Ovary (tissue), 9 donors: ENCODE data around the gene LRRC8C. TPM values are rescaled to one million over a fixed set of nuclear protein-coding genes. Genes with fewer than 3 reads are reported as not detected.

Source experiments
- DNase-seq, 5 donors: peaks; one replicate each; pipeline ENCODE4 v3.0.0-alpha.2; 2019 to 2020
- H3K27ac ChIP-seq, 2 donors: fragments of 200-600 bp; one replicate each; pipeline versions ENCODE4 v1.5.1 to v1.8.0; 2019 to 2022
- H3K27me3 ChIP-seq: fragments of 200-600 bp; one replicate; pipeline ENCODE4 v1.8.0; 2022
- H3K36me3 ChIP-seq: fragments of 200-600 bp; sonication (generic); one replicate; pipeline ENCODE4 v1.5.1; 2019
- H3K4me1 ChIP-seq: one replicate; pipeline ENCODE4 v1.8.1; 2013; ENCODE audit warnings: mild to moderate bottlenecking, moderate library complexity; ENCODE audit not compliant: insufficient read depth
- H3K4me3 ChIP-seq: fragments of 200-600 bp; sonication (generic); one replicate; pipeline ENCODE4 v1.5.1; 2017
- H3K9me3 ChIP-seq, 2 donors: fragments of 200-600 bp in 1 of 2; sonication (generic) in 1 of 2; one replicate each; pipeline versions ENCODE4 v1.5.1 to v1.8.1; 2013 to 2019; ENCODE audit warnings: mild to moderate bottlenecking in 1 of 2, moderate library complexity in 1 of 2
- EP300 ChIP-seq: sonication (generic); formaldehyde crosslinking; IDR thresholded peaks from one replicate; pipeline ENCODE4 v1.6.1; 2017; ENCODE audit warnings: antibody characterized with exemption
- POLR2A ChIP-seq: fragments of 450-650 bp; IDR thresholded peaks from one replicate; pipeline ENCODE4 v1.6.1; 2017; ENCODE audit warnings: antibody characterized with exemption, mild to moderate bottlenecking, moderate library complexity
- WGBS, 3 donors: extraction: QIAGEN DNeasy Blood & Tissue Kit in 1 of 3; methylation state at CpG; one replicate each; pipeline versions ENCODE4 v1.1.5 to v1.1.7; 2013 to 2017; 5-methylcytosine and 5-hydroxymethylcytosine counted together
- intact Hi-C, 4 donors: fragments of 100-400 bp; cut with DNase I; formaldehyde crosslinking; loops; one replicate each; pipeline versions ENCODE4 v1.11.0 to v1.15.1; 2022 to 2023
- polyA plus RNA-seq, 2 donors: library from polyadenylated mRNA; stranded (reverse); fragments of 200-250 nt in 1 of 2; fragments of 350-450 nt in 1 of 2; fragmentation: Illumina TruSeq in 1 of 2; extraction: RNeasy Lipid Tissue Mini Kit (QIAGEN cat#74804) in 1 of 2; gene quantifications; one replicate each; pipeline ENCODE4 v1.2.3, GENCODE V29; 2013 to 2014
- total RNA-seq, 7 donors: library from RNA; depleted of rRNA in 2 of 7; stranded (reverse); fragments of >200 nt in 2 of 7; fragmentation: NEBNext Ultra II Directional in 3 of 7; extraction: Animal tissue kit (Norgen Biotek cat#: 25700) in 3 of 7; gene quantifications; one replicate each; pipeline versions ENCODE4 v1.1.0 to v1.2.4, GENCODE V29; 2016 to 2023
- TF ChIP-seq, protein P1 (sequence below), 3 donors: fragments of 450-650 bp in 2 of 3; fragments of 200-600 bp in 1 of 3; IDR thresholded peaks; one replicate each; pipeline versions ENCODE4 v1.5.1 to v1.8.0; 2016 to 2022; ENCODE audit warnings: antibody characterized with exemption in 3 of 3, mild to moderate bottlenecking in 1 of 3
- donor health status: DM: no; HTN: no; CAD: no; lungs with moderate emphysema.
- donor health status: DM: no; HTN: no; CAD: no.
- donor health status: Bipolar disorder and iron deficiency.
- donor health status: DM: yes; HTN: yes; CAD: no.
- donor health status: DM: no; HTN: no; CAD: no.
- donor health status: DM: yes; HTN: yes; CAD: no.

Gene LRRC8C
- total and polyA plus RNA-seq, 9 donors, result 5.6 to 11.1 (median 7.2) TPM

DNA sequence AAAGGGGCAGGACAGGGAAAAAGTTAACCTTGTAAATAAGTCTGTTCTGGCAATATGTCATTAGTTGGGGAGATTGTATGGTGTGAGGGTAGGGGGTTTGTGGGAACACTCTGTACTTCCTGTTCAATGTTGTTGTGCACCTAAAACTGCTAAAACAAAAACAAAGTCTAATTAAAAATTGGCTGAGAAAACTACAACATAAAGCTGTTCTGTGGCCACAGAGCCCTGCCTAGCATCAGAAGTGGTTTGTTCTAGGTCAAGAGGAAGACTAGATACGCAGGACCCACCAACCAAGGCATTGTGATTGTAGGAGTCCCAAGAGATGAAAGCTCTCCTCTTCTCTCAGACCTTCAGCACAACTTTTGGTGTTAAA lies 106.9 kb downstream of the LRRC8C start:
- Histone ChIP-seq H3K9me3 (no peaks in the 10 kb centered on the region), H3K4me1 (no peaks in the 10 kb centered on the region), H3K4me3 (no peak overlapping the region), H3K36me3 (no peaks in the 10 kb centered on the region), H3K27ac (no peak overlapping the region), H3K27me3 (no peaks in the 10 kb centered on the region)
- no peak for TF ChIP-seq POLR2A
- TF ChIP-seq EP300, result no peak
- TF ChIP-seq, protein P1, sequence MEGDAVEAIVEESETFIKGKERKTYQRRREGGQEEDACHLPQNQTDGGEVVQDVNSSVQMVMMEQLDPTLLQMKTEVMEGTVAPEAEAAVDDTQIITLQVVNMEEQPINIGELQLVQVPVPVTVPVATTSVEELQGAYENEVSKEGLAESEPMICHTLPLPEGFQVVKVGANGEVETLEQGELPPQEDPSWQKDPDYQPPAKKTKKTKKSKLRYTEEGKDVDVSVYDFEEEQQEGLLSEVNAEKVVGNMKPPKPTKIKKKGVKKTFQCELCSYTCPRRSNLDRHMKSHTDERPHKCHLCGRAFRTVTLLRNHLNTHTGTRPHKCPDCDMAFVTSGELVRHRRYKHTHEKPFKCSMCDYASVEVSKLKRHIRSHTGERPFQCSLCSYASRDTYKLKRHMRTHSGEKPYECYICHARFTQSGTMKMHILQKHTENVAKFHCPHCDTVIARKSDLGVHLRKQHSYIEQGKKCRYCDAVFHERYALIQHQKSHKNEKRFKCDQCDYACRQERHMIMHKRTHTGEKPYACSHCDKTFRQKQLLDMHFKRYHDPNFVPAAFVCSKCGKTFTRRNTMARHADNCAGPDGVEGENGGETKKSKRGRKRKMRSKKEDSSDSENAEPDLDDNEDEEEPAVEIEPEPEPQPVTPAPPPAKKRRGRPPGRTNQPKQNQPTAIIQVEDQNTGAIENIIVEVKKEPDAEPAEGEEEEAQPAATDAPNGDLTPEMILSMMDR (IDR thresholded peaks at IDR 0.05), result no peak
- no peak for DNase-seq
- WGBS, 3 donors, result 70 to 92% (median 86%) methylated on average over 1 of the region's 1 CpG
- intact Hi-C loops, result no loop called here

GRCh38 chr1:89743788-89744187 lies 110.9 kb downstream of the LRRC8C start:
- intact Hi-C loops, result no loop called here
- Histone ChIP-seq H3K9me3 (no peaks in the 10 kb centered on the region), H3K4me1 (no peaks in the 10 kb centered on the region), H3K4me3 (no peak overlapping the region), H3K27ac (no peak overlapping the region), H3K27me3 (no peaks in the 10 kb centered on the region), H3K36me3 (no peaks in the 10 kb centered on the region)
- no peak for DNase-seq
- WGBS, 3 donors, result 55 to 71% (median 62%) methylated on average over 4 of the region's 4 CpGs
- TF ChIP-seq, protein P1 (IDR thresholded peaks at IDR 0.05), result no peak
- TF ChIP-seq EP300, result no peak
- TF ChIP-seq POLR2A, result no peak

DNA sequence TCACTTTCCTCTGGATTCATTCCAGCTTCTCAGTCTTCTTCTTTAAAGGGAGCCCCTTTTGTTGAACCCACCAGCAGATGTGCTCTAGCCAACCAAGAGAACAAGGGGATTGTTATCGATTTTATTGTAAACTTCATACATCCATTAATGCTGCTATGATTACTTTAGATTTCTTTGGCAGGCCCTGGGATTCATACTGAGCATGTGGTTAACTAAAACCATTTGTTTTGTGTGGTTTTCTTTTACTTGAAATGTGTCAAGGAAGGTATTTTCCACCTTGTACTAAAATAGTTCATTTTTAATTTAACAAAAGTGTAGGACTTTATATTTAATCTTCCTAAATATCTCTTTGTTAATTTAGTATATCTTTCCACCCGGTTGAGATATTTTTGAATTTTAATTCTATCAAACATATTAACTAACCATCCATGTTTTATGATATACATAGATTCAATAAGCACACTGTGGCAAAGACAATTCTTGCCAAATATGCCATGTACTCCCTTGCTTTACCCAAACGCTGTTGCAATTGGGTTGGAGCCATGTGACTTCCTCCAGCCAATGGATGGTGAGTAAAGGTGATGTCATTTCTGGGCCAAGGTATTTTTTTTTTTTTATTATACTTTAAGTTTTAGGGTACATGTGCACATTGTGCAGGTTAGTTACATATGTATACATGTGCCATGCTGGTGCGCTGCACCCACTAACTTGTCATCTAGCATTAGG lies 113.7 kb downstream of the LRRC8C start:
- DNase-seq, result no peak
- WGBS, 3 donors, result 88 to 93% (median 92%) methylated on average over 3 to 4 of the region's 4 CpGs

GRCh38 chr1:89753761-89754160 lies 120.8 kb downstream of the LRRC8C start:
- H3K27me3 ChIP-seq, result no peaks in the 10 kb centered on the region
- H3K27ac ChIP-seq, result no peak overlapping the region
- H3K4me3 ChIP-seq, result no peak overlapping the region
- no peaks in the 10 kb centered on the region for H3K4me1 ChIP-seq
- intact Hi-C loops, result loop anchor here in 1 of 4 donors (5.0 kb wide), 1 partner anchor 906 kb away; no protein-coding TSS in a partner anchor
- no peaks in the 10 kb centered on the region for H3K9me3 ChIP-seq
- TF ChIP-seq EP300 (no peak), POLR2A (no peak)
- TF ChIP-seq, protein P1 (IDR thresholded peaks at IDR 0.05), result no peak
- no peak for DNase-seq
- H3K36me3 ChIP-seq, result no peaks in the 10 kb centered on the region

More for the DNA sequence above, 113.7 kb downstream of the LRRC8C start:
- H3K27ac ChIP-seq, result no peak overlapping the region
- TF ChIP-seq EP300 (no peak), POLR2A (no peak)
- TF ChIP-seq, protein P1 (IDR thresholded peaks at IDR 0.05), result no peak
- H3K4me3 ChIP-seq, result no peak overlapping the region
- H3K9me3 ChIP-seq, result no peaks in the 10 kb centered on the region
- intact Hi-C loops, result no loop called here
- no peaks in the 10 kb centered on the region for H3K4me1 ChIP-seq
- no peaks in the 10 kb centered on the region for H3K27me3 ChIP-seq
- H3K36me3 ChIP-seq, result no peaks in the 10 kb centered on the region
